ENCODE measurements around the gene ZNF221.

The ZNF221 gene

GRCh38 chr19:43957891-43958290 lies 6.9 kb downstream of the ZNF221 start:
- no peak for DNase-seq (ENCODE audit: low spot score)

GRCh38 chr19:43960411-43960810 lies 9.4 kb downstream of the ZNF221 start:
- no peak for DNase-seq (ENCODE audit: low spot score)

DNA sequence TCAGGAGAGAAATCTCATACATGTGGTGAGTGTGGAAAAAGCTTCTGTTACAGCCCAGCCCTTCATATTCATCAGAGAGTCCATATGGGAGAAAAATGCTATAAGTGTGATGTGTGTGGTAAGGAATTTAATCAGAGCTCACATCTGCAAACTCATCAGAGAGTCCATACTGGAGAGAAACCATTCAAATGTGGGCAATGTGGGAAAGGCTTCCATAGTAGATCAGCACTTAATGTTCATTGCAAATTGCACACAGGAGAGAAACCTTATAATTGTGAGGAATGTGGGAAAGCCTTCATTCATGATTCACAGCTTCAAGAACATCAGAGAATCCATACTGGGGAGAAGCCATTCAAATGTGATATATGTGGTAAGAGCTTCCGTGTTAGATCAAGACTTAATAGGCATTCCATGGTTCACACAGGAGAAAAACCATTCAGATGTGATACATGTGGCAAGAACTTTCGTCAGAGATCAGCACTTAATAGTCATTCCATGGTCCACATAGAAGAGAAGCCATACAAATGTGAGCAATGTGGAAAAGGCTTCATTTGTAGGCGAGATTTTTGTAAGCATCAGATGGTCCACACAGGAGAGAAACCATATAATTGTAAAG lies 15.2 kb downstream of the ZNF221 start:
- DNase-seq (ENCODE audit: low spot score) = no peak

DNA sequence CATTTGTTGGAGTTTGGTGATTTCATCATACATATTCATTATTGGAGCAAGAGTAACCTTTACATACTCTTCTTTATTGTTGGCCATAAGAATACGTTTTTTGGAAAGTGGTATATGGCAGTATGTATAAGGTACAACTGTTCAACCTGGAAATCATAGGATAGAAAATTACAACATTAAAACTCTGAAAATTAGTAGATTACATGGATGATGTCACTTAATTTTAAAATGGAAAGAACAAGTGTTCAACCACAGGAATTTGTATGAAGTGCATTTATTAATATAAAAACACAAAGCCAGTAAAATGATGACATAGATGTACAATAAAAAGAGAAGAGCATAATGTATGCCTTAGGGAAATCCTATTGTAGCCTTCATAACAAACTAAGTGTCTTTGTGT lies 25.7 kb downstream of the ZNF221 start:
- DNase-seq (ENCODE audit: low spot score) = no peak

DNA sequence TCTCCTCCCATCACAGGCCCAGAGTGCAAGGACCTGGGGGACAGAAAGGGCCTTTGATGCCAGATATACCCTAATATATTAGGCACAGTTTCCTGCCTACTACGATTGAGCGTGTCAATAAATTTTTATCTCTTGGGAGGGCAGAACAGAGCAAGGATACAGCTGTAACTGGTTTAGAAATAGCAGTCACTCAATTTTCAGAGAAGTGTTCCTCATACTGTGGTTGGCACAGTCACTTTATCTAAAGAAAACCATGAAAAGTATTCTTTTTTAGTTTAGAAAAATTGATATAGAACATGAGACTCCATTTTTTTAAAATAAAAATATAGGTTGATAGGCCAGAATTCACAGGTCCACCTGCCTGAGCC lies 32.5 kb downstream of the ZNF221 start:
- no peak for DNase-seq (ENCODE audit: low spot score)

- DNase-seq (ENCODE audit: low spot score) = peak; percentile 82
These were observed 33.1 kb downstream of the ZNF221 start, which contains the start of gene ZNF155 for GRCh38 chr19:43983912-43984686. TSS of gene ZNF155 (plus strand) at chr19:43984188. CDS start at chr19:43988544, 4,356 bp downstream.

GRCh38 chr19:43984687-43985000 lies 33.6 kb downstream of the ZNF221 start:
- no peak for DNase-seq (ENCODE audit: low spot score)

DNA sequence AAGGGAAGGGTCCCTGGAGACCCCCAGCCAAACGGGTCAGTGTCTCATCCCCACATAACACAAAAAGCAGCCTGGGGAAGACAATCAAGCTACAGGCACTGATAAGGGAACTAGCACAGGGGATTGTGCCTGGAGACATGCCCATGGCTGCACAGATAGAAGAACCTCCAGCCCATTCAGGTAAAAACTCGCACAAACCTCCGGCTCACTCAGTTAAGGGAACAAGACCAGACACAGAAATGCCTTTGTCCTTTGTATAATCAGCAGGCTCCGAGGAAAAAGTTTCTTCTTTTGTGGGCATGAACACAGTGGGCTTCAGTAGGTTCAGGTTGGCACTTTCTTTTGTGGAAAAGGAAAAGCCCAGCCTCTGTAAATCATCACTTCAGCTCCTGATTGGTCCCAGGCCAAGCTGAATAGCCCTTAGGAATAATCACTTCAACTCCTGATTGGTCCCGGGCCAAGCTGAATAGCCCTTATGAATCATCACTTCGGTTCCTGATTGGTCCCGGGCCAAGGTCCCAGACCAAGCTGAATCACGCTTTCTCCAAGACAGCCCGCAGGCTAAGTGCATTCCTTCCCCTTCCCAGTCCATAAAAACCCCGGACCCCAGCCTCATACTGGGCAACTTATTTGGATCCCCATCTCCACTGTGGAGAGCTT lies 46.7 kb downstream of the ZNF221 start:
- DNase-seq (ENCODE audit: low spot score) = no peak

DNA sequence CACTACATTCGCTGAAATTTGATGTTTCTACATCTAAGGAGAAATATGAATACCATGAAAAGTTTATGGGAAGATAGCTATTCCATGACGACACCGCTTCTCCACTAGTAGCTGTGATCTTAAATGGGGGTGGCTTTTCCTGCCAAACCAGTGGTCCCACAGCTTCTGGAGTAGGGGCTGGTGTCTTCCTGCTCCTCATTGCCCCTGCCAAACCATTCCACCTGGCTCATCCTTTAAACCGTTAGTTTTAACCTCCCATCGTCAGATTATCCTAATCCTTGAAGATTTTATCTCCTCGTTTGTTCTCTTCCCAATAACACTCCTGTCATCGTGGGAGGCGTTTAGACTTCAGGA lies 51.2 kb downstream of the ZNF221 start:
- no peak for DNase-seq (ENCODE audit: low spot score)

DNA sequence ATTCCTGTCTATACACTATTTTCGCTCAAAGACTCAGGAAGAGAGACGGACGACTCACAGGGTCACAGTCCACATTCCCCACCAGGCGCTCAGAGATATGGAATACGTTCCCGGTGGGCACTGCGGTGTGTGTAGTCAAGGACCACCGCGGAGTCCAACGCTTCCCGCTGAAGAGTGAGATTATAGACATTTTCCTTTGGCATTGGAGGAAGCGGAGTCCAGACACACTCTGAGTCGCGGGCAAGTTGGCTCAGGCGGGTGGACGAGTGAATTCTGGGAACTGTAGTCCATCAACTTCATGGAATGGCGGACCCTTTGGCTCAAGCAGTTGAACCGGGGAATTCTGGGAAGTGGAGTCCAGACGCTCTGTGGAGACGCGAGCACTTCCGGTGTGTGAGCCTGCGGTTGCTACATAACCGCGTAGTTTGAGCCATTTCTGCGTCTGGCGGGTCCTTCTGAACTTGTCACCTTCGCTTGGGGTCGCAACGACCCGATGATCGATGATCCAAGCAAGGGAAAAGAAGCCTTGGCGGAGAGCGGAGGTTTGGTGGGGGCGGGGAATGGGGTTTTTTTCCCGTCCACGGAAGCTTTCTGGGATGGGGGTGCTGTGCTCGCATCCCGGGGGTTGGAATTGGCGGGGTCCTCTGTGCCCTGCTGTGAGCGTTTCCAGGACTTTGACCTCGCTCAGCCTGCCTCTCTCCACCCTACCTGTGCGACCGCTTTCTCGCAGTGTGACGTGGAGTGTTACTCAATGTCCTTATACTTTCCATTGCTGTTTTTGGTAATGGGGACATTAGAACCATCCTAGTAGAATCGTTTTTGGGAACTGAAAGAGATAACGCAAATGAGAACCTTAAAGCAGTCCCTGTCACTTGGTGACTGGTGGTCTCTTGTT lies 51.8 kb downstream of the ZNF221 start, which contains the start of gene ZNF230:
TSS of gene ZNF230 (plus strand) at position 392 of the 895 bp plus-strand sequence. CDS start 4,122 bp downstream, outside the sequence.
- DNase-seq (ENCODE audit: low spot score) = peak; percentile 94

DNA sequence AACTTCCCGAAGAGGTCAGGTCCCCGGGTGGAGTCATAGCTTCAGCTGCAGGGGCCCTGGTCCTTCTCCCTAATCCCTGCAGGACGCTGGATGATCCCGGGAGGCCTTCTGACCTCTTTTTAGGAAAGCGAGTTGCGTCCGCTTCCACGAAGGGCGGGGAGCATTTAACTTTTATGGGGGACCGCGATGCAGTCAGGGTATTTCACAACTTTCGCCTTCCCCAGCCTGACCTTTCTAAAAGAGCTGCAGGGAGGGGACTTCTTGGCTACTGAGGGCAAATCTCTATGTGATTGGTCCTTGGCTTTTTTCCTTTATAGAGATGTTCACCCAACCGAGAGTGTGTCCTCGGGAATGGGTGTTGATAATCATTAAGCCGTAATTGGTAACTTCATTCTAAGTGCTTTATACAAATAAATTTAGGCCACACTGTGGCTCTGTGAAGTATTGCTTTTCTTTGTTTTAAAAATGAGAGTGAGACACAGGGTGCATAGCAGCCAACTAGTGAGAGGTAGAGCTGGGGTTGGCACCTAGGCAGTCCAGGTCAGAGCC lies 52.5 kb downstream of the ZNF221 start:
- DNase-seq (ENCODE audit: low spot score) = no peak

DNA sequence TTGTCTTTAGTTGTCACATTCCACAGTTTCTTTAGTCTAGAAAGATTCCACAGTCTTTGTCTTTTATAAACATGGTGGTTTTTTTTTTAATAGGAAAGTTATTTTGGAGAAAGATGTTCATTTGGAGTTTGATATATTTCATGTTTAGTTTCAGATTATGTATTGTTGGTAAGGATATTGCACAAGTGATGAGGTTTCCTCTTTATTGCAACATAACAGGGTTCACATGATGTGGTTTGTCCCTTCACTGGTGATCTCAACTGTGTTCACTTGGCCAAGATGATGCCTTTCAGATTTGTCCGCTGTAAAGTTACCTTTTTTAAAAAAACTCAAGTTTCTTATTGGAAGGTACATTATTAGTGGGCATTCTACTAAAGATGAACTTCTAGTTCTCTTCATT lies 54.9 kb downstream of the ZNF221 start:
- DNase-seq (ENCODE audit: low spot score) = no peak

- no peak for DNase-seq (ENCODE audit: low spot score)
These were observed 56.4 kb downstream of the ZNF221 start for GRCh38 chr19:44007473-44007872.

DNA sequence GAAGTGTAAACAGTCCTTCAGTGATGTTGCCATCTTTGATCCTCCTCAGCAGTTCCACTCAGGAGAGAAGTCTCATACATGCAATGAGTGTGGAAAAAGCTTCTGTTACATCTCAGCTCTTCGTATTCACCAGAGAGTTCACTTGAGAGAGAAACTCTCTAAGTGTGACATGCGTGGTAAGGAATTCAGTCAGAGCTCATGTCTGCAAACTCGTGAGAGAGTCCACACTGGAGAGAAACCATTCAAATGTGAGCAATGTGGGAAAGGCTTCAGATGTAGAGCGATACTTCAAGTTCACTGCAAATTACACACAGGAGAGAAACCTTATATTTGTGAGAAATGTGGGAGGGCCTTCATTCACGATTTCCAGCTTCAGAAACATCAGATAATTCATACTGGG lies 59.4 kb downstream of the ZNF221 start:
- DNase-seq (ENCODE audit: low spot score) = no peak
